Fibroblast of pulmonary artery (primary cell): ENCODE results near the gene DCTN3.

Source experiments
- DNase-seq: peaks from one replicate; pipeline ENCODE4 v3.0.0-alpha.2; 2010; ENCODE audit warnings: low read depth
- H3K4me3 ChIP-seq: replicated peaks from 2 replicates; pipeline ENCODE4 v1.5.1; 2011; ENCODE audit warnings: low read depth, mild to moderate bottlenecking, control low read depth, low read length, moderate library complexity
- CTCF ChIP-seq: IDR thresholded peaks from 2 replicates; pipeline ENCODE4 v1.5.1; 2011; ENCODE audit warnings: mild to moderate bottlenecking, control low read depth, low read length, inconsistent platforms; ENCODE audit errors: missing control alignments

The DCTN3 gene

DNA sequence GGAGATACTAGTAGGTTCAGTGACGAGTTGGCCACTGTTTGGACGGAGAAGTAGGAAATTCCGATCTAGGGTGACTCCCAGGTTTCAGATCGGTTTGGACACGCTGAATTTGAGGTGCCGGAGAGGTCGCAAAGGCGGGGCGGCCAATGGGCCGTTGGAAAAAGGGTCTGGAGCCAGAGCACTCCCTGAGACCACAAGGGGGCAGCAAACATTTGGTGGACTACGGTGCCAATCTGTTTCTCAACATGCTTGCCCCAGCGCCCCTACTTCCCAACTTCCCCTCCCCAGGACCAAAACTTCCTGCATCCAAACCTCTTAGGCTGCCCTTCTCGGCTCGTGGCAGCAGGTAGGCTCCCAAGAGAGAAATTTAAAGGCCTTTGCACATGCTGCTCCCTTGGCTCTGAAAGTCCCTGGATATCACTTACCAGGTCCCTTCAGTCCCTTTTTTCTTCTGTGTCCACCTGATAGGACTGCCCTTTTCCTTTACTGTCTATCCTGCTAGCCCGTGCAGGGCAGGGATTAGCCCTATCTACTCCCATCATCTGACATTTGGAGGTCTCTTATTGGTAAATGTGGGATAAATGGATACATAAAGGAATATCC lies 7.4 kb downstream of the DCTN3 start:
- H3K4me3 ChIP-seq = peak overlapping the region; percentile 88
- peak; percentile 87 for TF ChIP-seq CTCF
- DNase-seq = peak; percentile 77

DNA sequence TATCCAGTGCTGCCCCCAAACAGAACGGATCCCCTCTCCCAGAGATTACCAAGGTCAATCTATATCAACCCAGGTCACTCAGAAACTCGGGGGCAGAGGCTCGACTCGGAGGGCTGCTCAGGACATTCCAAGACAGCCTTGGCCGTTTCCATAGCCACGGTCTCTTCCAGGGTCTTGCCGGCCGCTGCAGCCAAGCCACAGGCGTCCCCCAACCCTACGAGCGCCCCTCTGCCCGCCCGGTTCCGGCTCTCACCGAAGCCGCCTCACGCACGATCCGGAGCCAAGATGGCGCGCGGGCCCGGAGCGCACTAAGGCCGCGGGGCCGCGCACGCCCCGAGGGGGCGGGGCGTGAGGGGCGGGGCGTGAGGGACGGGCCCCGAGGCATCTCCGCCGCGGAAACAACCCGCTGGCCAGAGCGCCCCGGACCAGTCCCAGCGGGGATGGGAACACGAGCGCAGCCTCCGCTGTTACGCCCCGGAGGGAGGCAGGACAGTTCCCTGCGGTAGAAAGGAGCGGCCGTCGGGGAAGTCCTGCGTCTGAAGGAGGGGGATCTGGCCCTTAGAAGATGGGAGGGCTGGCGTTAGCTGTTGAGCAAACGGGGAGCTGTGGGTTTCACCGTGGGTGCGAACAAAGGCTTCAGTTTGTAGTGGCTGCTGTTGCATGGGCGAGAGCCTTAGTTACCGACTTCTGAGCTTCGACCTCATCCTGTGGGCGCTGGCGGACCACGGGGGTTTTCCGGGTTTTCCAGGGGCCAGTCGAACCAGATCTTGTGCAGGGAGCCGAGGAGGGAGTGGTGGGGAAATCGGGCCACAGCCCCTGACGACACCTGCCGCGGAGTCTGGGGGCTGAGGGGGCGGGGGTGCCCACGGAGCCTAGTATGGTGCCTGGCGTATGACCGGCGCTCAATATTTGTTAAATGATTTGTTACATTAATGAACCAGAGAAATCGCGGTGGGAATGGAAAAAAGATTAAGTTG lies 8.2 kb downstream of the DCTN3 start, which contains the start of gene RPP25L:
TSS of gene RPP25L (minus strand) at position 287 of the 977 bp plus-strand sequence. CDS start 801 bp downstream, outside the sequence.
- DNase-seq = peak; percentile 84
- H3K4me3 ChIP-seq = peak within 1 kb of the TSS; percentile 88
- no peak for TF ChIP-seq CTCF

GRCh38 chr9:34611251-34611810 lies 9.0 kb downstream of the DCTN3 start:
- no peak for DNase-seq
- no peak for TF ChIP-seq CTCF
- H3K4me3 ChIP-seq = peak overlapping the region; percentile 88

DNA sequence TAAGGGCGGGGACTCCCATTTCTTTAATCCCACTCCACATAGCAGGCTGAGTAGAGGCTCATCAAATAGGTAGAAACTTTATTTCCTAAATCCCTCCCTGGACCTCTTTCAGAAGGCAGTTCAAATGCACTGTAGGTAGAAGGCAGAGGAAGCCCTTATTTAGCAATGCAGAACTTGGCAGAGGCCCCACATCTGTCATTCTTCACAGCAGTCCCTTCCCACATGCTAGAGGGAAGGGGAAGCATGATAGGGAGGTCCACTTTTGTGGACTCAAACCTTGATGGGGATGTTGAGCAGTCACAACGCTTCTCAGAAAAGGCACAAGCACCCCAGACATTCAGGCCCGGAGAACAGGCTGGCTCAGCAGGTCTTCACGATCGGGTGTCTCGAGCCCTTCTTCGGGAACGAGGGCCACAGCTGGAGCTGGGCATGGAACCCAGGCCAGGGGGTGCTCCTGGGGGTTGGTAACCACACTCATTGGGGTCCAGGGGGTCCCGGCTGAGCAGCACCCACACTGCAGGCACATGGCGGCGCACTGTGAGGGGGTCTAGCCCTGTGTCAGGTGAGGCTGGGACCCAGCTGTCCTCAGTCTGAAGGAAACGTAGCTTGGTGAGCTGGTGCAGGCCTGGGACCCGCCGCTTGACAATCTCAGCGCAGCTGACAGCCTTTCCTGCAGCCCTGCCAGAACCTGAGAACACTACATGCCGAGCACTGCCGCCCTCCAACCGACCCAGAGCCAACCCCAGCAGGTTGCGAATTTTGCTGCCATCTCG lies 9.7 kb downstream of the DCTN3 start:
- TF ChIP-seq CTCF = no peak
- DNase-seq = no peak
- peak overlapping the region; percentile 88 for H3K4me3 ChIP-seq

- H3K4me3 ChIP-seq = no peak overlapping the region
- TF ChIP-seq CTCF = no peak
- DNase-seq = no peak
Observed at GRCh38 chr9:34607331-34607730, 13.0 kb downstream of the DCTN3 start.

DNA sequence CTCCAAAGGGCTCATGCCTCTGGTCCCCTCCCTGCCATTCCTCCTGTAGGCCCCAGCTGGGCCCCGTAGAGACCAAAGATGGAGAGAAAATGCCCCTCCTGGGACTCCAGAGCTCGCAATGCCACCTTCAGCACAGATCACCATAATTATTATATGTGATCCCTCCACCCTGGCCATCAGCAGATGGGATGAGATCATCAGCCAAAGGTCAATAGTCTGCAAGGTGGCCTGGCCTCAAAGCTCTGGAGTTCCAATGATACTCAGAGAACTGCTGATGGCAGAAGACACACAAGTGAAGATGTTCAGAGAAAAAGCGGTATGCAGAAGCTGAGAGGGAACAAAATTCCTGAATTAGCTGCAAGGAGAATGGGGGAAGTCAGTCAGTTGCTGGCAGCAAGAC lies 13.4 kb downstream of the DCTN3 start:
- TF ChIP-seq CTCF = no peak
- no peak overlapping the region for H3K4me3 ChIP-seq
- no peak for DNase-seq
